GM21737 (cell line): ENCODE data around the gene BRI3BP.
"Not testable (repeated sequence)": the region's sequence is repeated elsewhere in the genome, so short reads cannot be mapped to it uniquely, and the experiment has no call there.

Source experiments
- ATAC-seq: cut with Tn5 transposase; IDR thresholded peaks from one replicate; pipeline ENCODE4 v1.9.1; 2021; ENCODE audit warnings: mild to moderate bottlenecking, moderate library complexity; ENCODE audit not compliant: unreplicated experiment

BRI3BP gene

DNA sequence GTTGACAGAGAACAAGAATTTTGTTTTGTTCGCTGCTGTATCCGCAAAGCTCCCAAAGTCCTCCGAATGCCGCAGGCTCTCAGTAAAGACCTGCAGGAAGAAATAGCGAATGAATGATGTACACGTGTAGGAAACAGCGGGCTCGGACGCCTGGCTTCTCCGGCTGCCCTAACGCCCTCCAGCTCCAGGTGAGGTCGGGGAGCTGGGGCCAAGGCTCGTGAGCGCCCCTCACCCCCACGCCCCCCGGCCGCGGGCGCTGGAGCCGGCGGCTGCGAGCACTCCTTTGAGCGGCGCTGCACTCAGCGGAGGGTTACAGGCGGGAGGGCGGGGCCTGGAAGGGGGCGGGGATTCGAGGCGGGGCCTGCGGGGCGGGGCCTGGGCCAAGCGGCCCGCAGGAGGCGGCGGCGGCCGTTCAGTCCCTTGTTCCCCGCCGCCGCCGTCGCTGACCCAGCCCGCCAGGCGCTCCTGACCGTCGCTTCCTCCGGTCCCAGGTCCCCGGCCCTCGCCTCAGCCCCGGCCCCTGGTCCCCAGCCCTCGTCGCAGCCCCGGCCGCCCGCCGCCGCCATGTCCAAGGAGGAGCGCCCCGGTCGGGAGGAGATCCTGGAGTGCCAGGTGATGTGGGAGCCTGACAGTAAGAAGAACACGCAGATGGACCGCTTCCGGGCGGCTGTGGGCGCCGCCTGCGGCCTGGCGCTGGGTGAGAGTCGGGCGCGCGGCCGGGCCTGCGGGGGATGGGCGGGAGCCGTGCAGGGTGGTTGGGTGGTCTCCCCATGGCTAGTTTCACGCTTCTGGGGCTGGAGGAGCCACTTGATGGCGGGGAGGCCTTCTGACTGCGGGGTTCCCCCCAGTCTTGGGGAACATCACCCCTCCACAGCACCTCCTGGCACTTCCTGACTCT lies 71.8 kb downstream of the BRI3BP start, which contains the start of gene AACS:
Gene AACS (plus strand): TSS at position 415 of the 898 bp plus-strand sequence. CDS start 150 bp downstream, at position 565.
- ATAC-seq, result peak; percentile 89

DNA sequence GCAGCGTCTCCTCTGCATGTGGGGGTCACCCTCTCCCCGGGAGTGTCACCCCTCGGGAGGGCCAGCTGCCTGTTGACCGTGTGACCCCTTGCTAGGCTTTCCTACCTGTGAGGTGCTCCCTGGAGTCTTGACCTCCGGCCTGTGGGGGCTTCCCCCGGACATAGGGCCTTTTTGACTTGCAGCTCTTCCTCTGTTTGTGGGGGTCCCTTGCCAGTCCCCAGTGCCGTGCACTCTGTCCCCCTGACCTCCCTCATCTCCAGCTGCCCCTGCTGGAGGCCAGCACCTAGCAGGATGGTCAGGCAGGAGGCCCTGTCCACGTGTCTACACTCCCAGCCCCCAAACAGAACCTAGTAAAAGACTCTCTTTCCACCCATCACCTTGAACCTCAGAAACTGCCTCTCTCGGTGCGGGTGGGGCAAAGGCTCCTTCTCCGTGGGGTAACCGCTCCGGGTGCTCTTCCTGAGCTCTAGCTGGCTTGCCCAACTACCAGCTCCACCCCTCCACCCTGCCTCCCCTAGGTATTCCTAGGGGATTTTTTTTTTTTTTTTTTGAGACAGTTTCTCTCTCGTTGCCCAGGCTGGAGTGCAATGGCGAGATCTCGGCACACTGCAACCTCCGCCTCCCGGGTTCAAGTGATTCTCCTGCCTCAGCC lies 72.6 kb downstream of the BRI3BP start:
- no peak for ATAC-seq

- no peak for ATAC-seq
These were observed 74.9 kb downstream of the BRI3BP start for GRCh38 chr12:125068391-125068790.

GRCh38 chr12:125069616-125070015 lies 76.2 kb downstream of the BRI3BP start:
- no peak for ATAC-seq

GRCh38 chr12:125070112-125070511 lies 76.7 kb downstream of the BRI3BP start:
- ATAC-seq, result no peak

- no peak for ATAC-seq
These were observed 77.4 kb downstream of the BRI3BP start for GRCh38 chr12:125070661-125071390.

GRCh38 chr12:125071456-125071855 lies 78.0 kb downstream of the BRI3BP start:
- ATAC-seq, result no peak

- no peak for ATAC-seq
These were observed 79.1 kb downstream of the BRI3BP start for GRCh38 chr12:125072496-125072895.

DNA sequence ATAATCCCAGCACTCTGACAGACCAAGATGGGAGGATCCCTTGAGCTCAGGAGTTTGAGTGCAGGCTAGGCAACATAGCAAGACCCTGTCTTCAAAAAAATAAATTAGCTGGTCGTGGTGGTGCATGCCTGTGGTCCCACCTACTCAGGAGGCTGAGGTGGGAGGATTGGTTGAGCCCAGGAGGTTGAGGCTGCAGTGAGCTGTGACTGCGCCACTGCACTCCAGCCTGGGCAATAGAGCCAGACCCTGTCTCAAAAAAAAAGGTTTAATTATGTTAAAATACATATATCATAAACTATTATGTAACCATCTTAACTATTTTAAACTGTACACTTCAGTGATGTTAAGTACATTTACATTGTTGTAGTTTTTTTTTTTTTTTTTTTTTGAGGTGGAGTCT lies 80.8 kb downstream of the BRI3BP start:
- ATAC-seq, result not testable (repeated sequence)

DNA sequence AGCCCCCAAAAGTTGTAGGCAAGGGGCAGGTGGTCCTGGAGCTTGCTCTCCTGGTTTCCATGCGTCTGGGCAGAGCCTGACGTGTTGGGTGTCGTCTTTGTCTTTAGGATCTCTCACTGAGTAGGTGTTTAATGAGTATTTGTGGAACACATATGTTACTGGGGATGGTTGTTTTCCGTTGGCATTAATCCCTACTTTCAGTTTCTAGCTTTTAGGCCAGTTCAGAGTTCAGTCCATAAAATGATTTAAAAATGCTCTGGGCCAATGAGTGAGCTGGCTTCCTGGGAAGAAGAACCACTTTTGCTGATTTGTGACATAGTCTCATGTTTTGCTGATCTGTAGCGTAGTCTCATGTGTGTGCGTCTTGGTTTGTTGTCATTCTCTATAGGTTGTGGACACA lies 82.7 kb downstream of the BRI3BP start:
- no peak for ATAC-seq

DNA sequence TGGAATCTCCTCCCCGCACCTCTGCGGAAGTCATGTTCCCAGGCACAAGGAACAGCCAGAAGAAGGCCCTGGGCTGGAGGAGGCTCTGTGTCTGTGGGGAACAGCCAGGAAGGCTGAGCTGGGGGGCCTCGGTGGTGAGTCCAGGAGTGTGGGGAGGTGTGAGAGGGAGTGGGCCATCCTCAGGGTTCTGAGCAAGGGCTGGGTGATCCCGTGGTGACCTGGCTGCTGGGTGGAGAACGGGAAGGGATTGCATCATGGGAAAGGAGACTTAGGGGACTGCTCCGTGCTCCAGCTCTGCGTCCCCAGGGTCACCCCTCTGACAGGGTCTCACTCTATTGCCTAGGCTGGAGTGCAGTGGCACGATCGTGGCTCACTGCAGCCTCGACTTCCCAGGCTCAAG lies 85.6 kb downstream of the BRI3BP start:
- no peak for ATAC-seq

- no peak for ATAC-seq
These were observed 86.5 kb downstream of the BRI3BP start for GRCh38 chr12:125079648-125080645.
